K562 (cell line): ENCODE measurements around the gene TIGD7. TPM values are rescaled to one million over a fixed set of nuclear protein-coding genes. Genes with fewer than 3 reads are reported as not detected.

ENCODE experiments used
- ARHGAP35 ChIP-seq: fragments of 450-650 bp; IDR thresholded peaks from 2 replicates; pipeline ENCODE4 v1.6.1; 2018; ENCODE audit not compliant: partially characterized antibody
- ATF6 ChIP-seq: sonication (generic); formaldehyde crosslinking; IDR thresholded peaks from 2 replicates; pipeline ENCODE4 v1.4.0; 2020; ENCODE audit warnings: mild to moderate bottlenecking, missing genetic modification reagents
- CBFA2T2 ChIP-seq: fragments of 450-650 bp; conservative IDR thresholded peaks from 2 replicates; pipeline ENCODE4 v1.6.1; 2017; ENCODE audit warnings: mild to moderate bottlenecking
- CREM ChIP-seq: IDR thresholded peaks from 2 replicates; pipeline ENCODE4 v1.6.1; 2014; ENCODE audit warnings: antibody characterized with exemption, low read depth
- DIDO1 ChIP-seq: fragments of 450-650 bp; IDR thresholded peaks from 2 replicates; pipeline ENCODE4 v1.6.1; 2016; ENCODE audit warnings: low read depth, missing biosample characterization, missing genetic modification characterization
- KLF1 ChIP-seq: fragments of 450-650 bp; IDR thresholded peaks from 2 replicates; pipeline ENCODE4 v1.6.1; 2016; ENCODE audit warnings: missing genetic modification characterization, missing compliant biosample characterization
- MCM3 ChIP-seq: fragments of 450-650 bp; IDR thresholded peaks from 2 replicates; pipeline ENCODE4 v1.6.1; 2016
- PHTF2 ChIP-seq: fragments of 250-450 bp; sonication (Bioruptor Pico); IDR thresholded peaks from 2 replicates; pipeline ENCODE4 v1.5.0; 2021; ENCODE audit warnings: mild to moderate bottlenecking
- POLR3A ChIP-seq: IDR thresholded peaks from 2 replicates; pipeline ENCODE4 v1.6.1; 2011; ENCODE audit warnings: borderline replicate concordance, mild to moderate bottlenecking, moderate library complexity; ENCODE audit not compliant: insufficient read length, insufficient read depth; ENCODE audit errors: extremely low read depth
- PRMT5 ChIP-seq: sonication (generic); formaldehyde crosslinking; IDR thresholded peaks from 2 replicates; pipeline ENCODE4 v1.5.0; 2020; ENCODE audit warnings: missing genetic modification reagents
- SMARCA5 ChIP-seq: fragments of 450-650 bp; IDR thresholded peaks from 2 replicates; pipeline ENCODE4 v1.6.1; 2016
- SRSF3 ChIP-seq: fragments of 200-400 bp; formaldehyde crosslinking; IDR thresholded peaks from 2 replicates; pipeline ENCODE4 v1.6.1; 2016; ENCODE audit warnings: mild to moderate bottlenecking, low read length, moderate library complexity; ENCODE audit not compliant: insufficient read depth
- ZBTB11 ChIP-seq, 3 experiments: fragments of 200-800 bp in 1 of 3; fragments of 250-450 bp in 1 of 3; fragments of 450-650 bp in 1 of 3; sonication (Bioruptor Pico) in 1 of 3; sonication (Bioruptor generic) in 1 of 3; formaldehyde crosslinking in 1 of 3; IDR thresholded peaks; 2 replicates each; pipeline versions ENCODE4 v1.6.1 to v1.8.0; 2016 to 2022; ENCODE audit warnings: mild to moderate bottlenecking in 2 of 3, missing genetic modification characterization in 2 of 3, missing compliant biosample characterization in 1 of 3, moderate library complexity in 1 of 3
- ZBTB43 ChIP-seq: sonication (generic); formaldehyde crosslinking; IDR thresholded peaks from 2 replicates; pipeline ENCODE4 v1.8.0; 2023; ENCODE audit warnings: mild to moderate bottlenecking, missing genetic modification reagents
- ZNF449 ChIP-seq: fragments of 250-450 bp; sonication (Bioruptor Pico); IDR thresholded peaks from 2 replicates; pipeline ENCODE4 v1.8.0; 2022; ENCODE audit warnings: moderate library complexity, mild to moderate bottlenecking, inconsistent platforms
- ZNF512 ChIP-seq: IDR thresholded peaks from 2 replicates; pipeline ENCODE4 v1.6.1; 2016; ENCODE audit warnings: missing genetic modification characterization, missing compliant biosample characterization
- polyA plus RNA-seq, 8 experiments: library from polyadenylated mRNA; depleted of rRNA in 4 of 8; stranded (reverse) in 5 of 8; unstranded in 3 of 8; fragments of >200 nt; fragmentation: Nextera tagmentation in 2 of 8; fragmentation: Illumina TruSeq in 1 of 8; extraction: Ambion mirVana in 2 of 8; extraction: Trizol in 1 of 8; gene quantifications; 2 replicates each; pipeline versions ENCODE4 v1.2.1 to v1.2.3, GENCODE V29; 2011 to 2014; ENCODE audit warnings: inconsistent platforms in 1 of 8, missing spikeins in 1 of 8
- total RNA-seq, 7 experiments: library from RNA; depleted of rRNA in 6 of 7; stranded (reverse); fragments of >200 nt in 6 of 7; fragmentation: Illumina TruSeq in 2 of 7; extraction: Trizol in 2 of 7; gene quantifications; 2 replicates each; pipeline versions ENCODE4 v1.2.1 to v1.2.3, GENCODE V29; 2011 to 2021; ENCODE audit warnings: low replicate concordance in 1 of 7

Gene TIGD7
- total and polyA plus RNA-seq, 9 of the 15 experiments (the other 6 are each of a cell fraction or from before 2014, with no cell fraction given) = 0.84 to 10.7 (median 6.7) TPM

- TF ChIP-seq DIDO1 (tag) (peak; percentile 80), PRMT5 (CRISPR knock-in tag) (no peak), ATF6 (no peak), ZBTB11 (CRISPR knock-in tag; IDR thresholded peaks at IDR 0.05) (peak in 1 of 3 experiments; percentile 75; a peak in 2 of 6 replicates), KLF1 (tag) (0 out of 2 replicates have a peak, but pooled peaks have one; percentile 12), ARHGAP35 (no peak), ZBTB43 (CRISPR knock-in tag) (no peak), ZNF512 (tag) (no peak), CREM (peak; percentile 99), ZNF449 (no peak), PHTF2 (CRISPR knock-in tag) (no peak), POLR3A (no peak), MCM3 (no peak), SRSF3 (no peak), CBFA2T2 (no peak), SMARCA5 (no peak)
Measured at GRCh38 chr16:3282730-3283542, 22.3 kb downstream of the TIGD7 start, which contains the start of gene ZNF263 (continued).
